Thymus (tissue), 11 donors: ENCODE data around the gene DNAH10. TPM values are rescaled to one million over a fixed set of nuclear protein-coding genes. Genes with fewer than 3 reads are reported as not detected.
"Not testable (repeated sequence)": the region's sequence is repeated elsewhere in the genome, so short reads cannot be mapped to it uniquely, and the experiment has no call there.

Experiments used
- DNase-seq, 9 donors: peaks; one replicate each; pipeline ENCODE4 v3.0.0-alpha.2; 2013; ENCODE audit warnings: low spot score in 9 of 9, low read depth in 6 of 9, missing footprints in 1 of 9
- H3K27ac ChIP-seq, 2 donors: one replicate each; pipeline ENCODE4 v1.5.1; 2013; ENCODE audit warnings: control low read depth in 1 of 2, low read depth in 1 of 2, low read length in 1 of 2, mild to moderate bottlenecking in 1 of 2, moderate library complexity in 1 of 2
- H3K27me3 ChIP-seq, 2 donors: one replicate each; pipeline ENCODE4 v1.5.1; 2013; ENCODE audit warnings: low read length in 1 of 2; ENCODE audit not compliant: control insufficient read depth in 2 of 2, insufficient read depth in 1 of 2
- H3K36me3 ChIP-seq, 2 donors: one replicate each; pipeline ENCODE4 v1.5.1; 2013; ENCODE audit warnings: low read length in 1 of 2, mild to moderate bottlenecking in 1 of 2, moderate library complexity in 1 of 2; ENCODE audit not compliant: control insufficient read depth in 2 of 2, insufficient read depth in 2 of 2
- H3K4me1 ChIP-seq, 2 donors: one replicate each; pipeline ENCODE4 v1.5.1; 2013; ENCODE audit warnings: low read length in 2 of 2; ENCODE audit not compliant: control insufficient read depth in 2 of 2, insufficient read depth in 2 of 2
- H3K4me3 ChIP-seq, 2 donors: one replicate each; pipeline ENCODE4 v1.5.1; 2013; ENCODE audit warnings: low read length in 2 of 2, control low read depth in 1 of 2, mild to moderate bottlenecking in 1 of 2
- H3K9me3 ChIP-seq, 2 donors: one replicate each; pipeline ENCODE4 v1.5.1; 2013; ENCODE audit warnings: low read length in 1 of 2, mild to moderate bottlenecking in 1 of 2; ENCODE audit not compliant: control insufficient read depth in 2 of 2, insufficient read depth in 1 of 2
- WGBS: extraction: QIAGEN DNeasy Blood & Tissue Kit; methylation state at CpG from one replicate; pipeline ENCODE4 v1.1.7; 2013; 5-methylcytosine and 5-hydroxymethylcytosine counted together
- polyA plus RNA-seq: library from polyadenylated mRNA; stranded (reverse); fragments of 200-250 nt; gene quantifications from one replicate; pipeline ENCODE4 v1.2.3, GENCODE V29; 2013
- total RNA-seq: library from RNA; stranded (reverse); fragments of 120-200 nt; gene quantifications from one replicate; pipeline ENCODE4 v1.2.4, GENCODE V29; 2013
- donor health status: healthy.

Gene DNAH10
- total and polyA plus RNA-seq, 2 donors: 0.47 to 0.82 TPM

GRCh38 chr12:123771261-123771660, 9.2 kb downstream of the DNAH10 start:
- 97% methylated on average over 7 of the region's 7 CpGs for WGBS
- H3K4me1 ChIP-seq: no peaks in the 10 kb centered on the region
- peaks cover 0 to 3% of the 10 kb centered on the region in 2 donors for H3K9me3 ChIP-seq

DNA sequence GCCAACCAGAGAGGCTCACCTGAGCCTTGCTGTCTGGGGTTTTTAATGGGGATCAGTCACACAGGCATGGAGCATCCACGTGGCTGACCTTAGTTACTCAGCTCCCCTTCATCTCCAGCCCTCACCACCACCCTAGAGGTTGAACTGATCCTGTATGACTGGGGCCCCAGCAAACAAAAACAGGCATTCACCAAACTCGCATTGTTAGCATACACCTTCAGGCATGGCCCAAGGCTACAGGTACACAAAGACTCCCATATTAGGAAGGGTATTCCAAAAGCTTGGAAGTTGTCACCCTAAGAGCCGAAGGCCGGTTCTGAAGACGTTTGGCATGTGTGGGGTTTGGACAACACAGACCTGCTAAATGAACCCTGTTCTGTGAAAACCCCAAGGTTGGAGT, 10.0 kb downstream of the DNAH10 start:
- no peaks in the 10 kb centered on the region for H3K4me1 ChIP-seq
- H3K27ac ChIP-seq: no peak overlapping the region
- H3K27me3 ChIP-seq: no peaks in the 10 kb centered on the region
- no peak overlapping the region for H3K4me3 ChIP-seq
- peaks cover 0 to 3% of the 10 kb centered on the region in 2 donors for H3K9me3 ChIP-seq
- DNase-seq: no peak
- H3K36me3 ChIP-seq: no peaks in the 10 kb centered on the region
- WGBS: 96% methylated on average over 5 of the region's 5 CpGs

More at GRCh38 chr12:123771261-123771660, 9.2 kb downstream of the DNAH10 start:
- Histone ChIP-seq H3K4me3 (no peak overlapping the region), H3K36me3 (no peaks in the 10 kb centered on the region), H3K27ac (no peak overlapping the region), H3K27me3 (no peaks in the 10 kb centered on the region)
- DNase-seq: no peak

GRCh38 chr12:123773375-123773774, 11.3 kb downstream of the DNAH10 start:
- no peak overlapping the region for H3K4me3 ChIP-seq
- H3K27ac ChIP-seq: no peak overlapping the region
- 92% methylated on average over 1 of the region's 1 CpG for WGBS
- DNase-seq: no peak
- H3K9me3 ChIP-seq: peaks cover 0 to 3% of the 10 kb centered on the region in 2 donors
- no peaks in the 10 kb centered on the region for H3K27me3 ChIP-seq
- H3K36me3 ChIP-seq: no peaks in the 10 kb centered on the region
- no peaks in the 10 kb centered on the region for H3K4me1 ChIP-seq

GRCh38 chr12:123779551-123779950, 17.4 kb downstream of the DNAH10 start:
- no peaks in the 10 kb centered on the region for H3K27me3 ChIP-seq
- no peaks in the 10 kb centered on the region for H3K4me1 ChIP-seq
- no peak overlapping the region for H3K27ac ChIP-seq
- no peak for DNase-seq
- H3K4me3 ChIP-seq: no peak overlapping the region
- H3K36me3 ChIP-seq: no peaks in the 10 kb centered on the region
- peaks cover 0 to 2% of the 10 kb centered on the region in 2 donors for H3K9me3 ChIP-seq

GRCh38 chr12:123782997-123783792, 21.1 kb downstream of the DNAH10 start:
- Histone ChIP-seq H3K4me3 (no peak overlapping the region), H3K27ac (no peak overlapping the region), H3K27me3 (no peaks in the 10 kb centered on the region), H3K9me3 (no peaks in the 10 kb centered on the region), H3K36me3 (no peaks in the 10 kb centered on the region), H3K4me1 (no peaks in the 10 kb centered on the region)
- WGBS: 95% methylated on average over 10 of the region's 10 CpGs
- no peak for DNase-seq

- H3K4me1 ChIP-seq: no peaks in the 10 kb centered on the region
- no peak overlapping the region for H3K27ac ChIP-seq
- no peak for DNase-seq
- H3K27me3 ChIP-seq: no peaks in the 10 kb centered on the region
- H3K9me3 ChIP-seq: no peaks in the 10 kb centered on the region
- WGBS: 98% methylated on average over 25 of the region's 25 CpGs
- no peak overlapping the region for H3K4me3 ChIP-seq
- H3K36me3 ChIP-seq: no peaks in the 10 kb centered on the region
Measured at GRCh38 chr12:123787466-123787865, 25.4 kb downstream of the DNAH10 start.

DNA sequence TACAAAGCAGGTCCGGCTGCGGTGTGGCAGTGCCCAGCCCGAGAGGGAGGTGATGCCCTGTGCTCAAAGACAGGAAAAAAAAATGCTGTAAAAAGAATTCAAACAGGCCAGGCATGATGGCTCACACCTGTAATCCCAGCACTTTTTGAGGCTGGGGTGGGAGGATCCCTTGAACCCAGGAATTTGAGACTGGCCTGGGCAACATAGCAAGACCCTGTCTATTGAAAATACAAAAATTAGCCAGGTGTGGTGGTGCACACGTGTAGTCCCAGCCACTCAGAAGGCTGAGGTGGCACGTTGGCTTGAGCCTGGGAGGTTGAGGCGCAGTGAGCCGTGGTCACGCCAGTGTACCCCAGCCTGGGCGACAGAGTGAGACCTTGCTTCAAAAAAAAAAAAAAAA, 26.4 kb downstream of the DNAH10 start:
- no peaks in the 10 kb centered on the region for H3K36me3 ChIP-seq
- no peak overlapping the region for H3K27ac ChIP-seq
- H3K9me3 ChIP-seq: no peaks in the 10 kb centered on the region
- no peaks in the 10 kb centered on the region for H3K4me1 ChIP-seq
- H3K27me3 ChIP-seq: no peaks in the 10 kb centered on the region
- DNase-seq: no peak
- 75% methylated on average over 9 of the region's 9 CpGs for WGBS
- H3K4me3 ChIP-seq: no peak overlapping the region

DNA sequence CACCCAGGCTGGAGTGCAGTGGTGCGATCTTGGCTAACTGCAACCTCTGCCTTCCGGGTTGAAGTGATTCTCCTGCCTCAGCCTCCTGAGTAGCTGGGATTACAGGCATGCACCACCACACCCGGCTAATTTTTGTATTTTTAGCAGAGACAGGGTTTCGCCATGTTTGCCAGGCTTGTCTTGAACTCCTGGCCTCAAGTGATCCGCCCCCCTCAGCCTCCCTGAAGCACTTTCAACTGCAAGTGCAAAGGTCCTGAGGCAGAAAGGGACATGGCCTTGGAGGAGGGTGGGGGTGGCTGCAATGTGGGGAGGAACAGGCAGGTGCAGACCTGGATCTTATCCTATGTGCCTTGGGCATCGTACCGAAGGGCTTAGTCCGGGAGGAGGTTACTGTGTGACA, 27.3 kb downstream of the DNAH10 start:
- H3K4me1 ChIP-seq, H3K9me3 ChIP-seq, H3K27me3 ChIP-seq, H3K4me3 ChIP-seq, H3K27ac ChIP-seq, H3K36me3 ChIP-seq, DNase-seq: not testable (repeated sequence)
- WGBS: 95% methylated on average over 8 of the region's 8 CpGs

GRCh38 chr12:123790905-123791467, 28.9 kb downstream of the DNAH10 start:
- no peak for DNase-seq
- 95% methylated on average over 4 of the region's 4 CpGs for WGBS

More at GRCh38 chr12:123790905-123791467, 28.9 kb downstream of the DNAH10 start:
- no peaks in the 10 kb centered on the region for H3K4me1 ChIP-seq
- H3K9me3 ChIP-seq: no peaks in the 10 kb centered on the region
- H3K4me3 ChIP-seq: no peak overlapping the region
- no peaks in the 10 kb centered on the region for H3K27me3 ChIP-seq
- H3K36me3 ChIP-seq: no peaks in the 10 kb centered on the region
- no peak overlapping the region for H3K27ac ChIP-seq
